HEK293 (cell line): ENCODE results near the gene DNMT3L.

Source experiments
- CTCF ChIA-PET: fragments of 350-600 bp; formaldehyde crosslinking; extraction: SDS; loops from one replicate; lab custom pipeline; 2021; ENCODE audit warnings: antibody characterized with exemption; lab: Yijun Ruan, JAX
- POLR2A ChIA-PET: fragments of 300-600 bp; formaldehyde crosslinking; extraction: SDS; loops from one replicate; lab custom pipeline; 2020; ENCODE audit warnings: antibody characterized with exemption, inconsistent platforms; lab: Yijun Ruan, JAX
- H3K27ac ChIP-seq: fragments of 200-500 bp; sonication (Bioruptor generic); 2 replicates; pipeline ENCODE4 v1.5.1; 2014; ENCODE audit warnings: low read depth, low read length, control low read depth, inconsistent platforms; ENCODE audit errors: extremely low read depth
- H3K36me3 ChIP-seq, 2 experiments: fragments of 200-500 bp in 1 of 2; sonication (Bioruptor generic) in 1 of 2; 1 replicate in 1 of 2; 2 replicates in 1 of 2; pipeline ENCODE4 v1.5.1; 2014 to 2017; ENCODE audit warnings: inconsistent platforms in 2 of 2, low read length in 2 of 2; ENCODE audit not compliant: control insufficient read depth in 2 of 2, insufficient read depth in 1 of 2
- H3K4me1 ChIP-seq: fragments of 200-500 bp; sonication (Bioruptor generic); 2 replicates; pipeline ENCODE4 v1.5.1; 2014; ENCODE audit warnings: mild to moderate bottlenecking, low read length, inconsistent platforms; ENCODE audit not compliant: control insufficient read depth, insufficient read depth
- H3K4me3 ChIP-seq: 2 replicates; pipeline ENCODE4 v1.5.1; 2011; ENCODE audit warnings: low read depth, mild to moderate bottlenecking, control low read depth, low read length, moderate library complexity
- H3K9me3 ChIP-seq: fragments of 200-500 bp; sonication (Bioruptor generic); 2 replicates; pipeline ENCODE4 v1.5.1; 2014; ENCODE audit warnings: low read depth, low read length, inconsistent platforms; ENCODE audit not compliant: control insufficient read depth, insufficient read depth
- EGR2 ChIP-seq: fragments of 450-650 bp; formaldehyde crosslinking; IDR thresholded peaks from 2 replicates; pipeline ENCODE4 v1.5.1; 2016; ENCODE audit warnings: low read depth, missing biosample characterization, missing genetic modification characterization
- SP2 ChIP-seq: fragments of 450-650 bp; formaldehyde crosslinking; IDR thresholded peaks from 2 replicates; pipeline ENCODE4 v1.5.1; 2016; ENCODE audit warnings: missing biosample characterization, missing genetic modification characterization
- ZBTB11 ChIP-seq: fragments of 450-650 bp; formaldehyde crosslinking; conservative IDR thresholded peaks from 2 replicates; pipeline ENCODE4 v1.5.1; 2016; ENCODE audit warnings: low read depth, missing biosample characterization, missing genetic modification characterization
- ZFP69B ChIP-seq: fragments of 450-650 bp; formaldehyde crosslinking; IDR thresholded peaks from 2 replicates; pipeline ENCODE4 v1.5.1; 2016; ENCODE audit warnings: missing biosample characterization, missing genetic modification characterization
- ZNF155 ChIP-seq: fragments of 450-650 bp; formaldehyde crosslinking; IDR thresholded peaks from 2 replicates; pipeline ENCODE4 v1.5.1; 2016; ENCODE audit warnings: missing biosample characterization, missing genetic modification characterization
- ZNF202 ChIP-seq: fragments of 450-650 bp; formaldehyde crosslinking; IDR thresholded peaks from 2 replicates; pipeline ENCODE4 v1.5.1; 2016; ENCODE audit warnings: missing biosample characterization, missing genetic modification characterization, borderline replicate concordance
- ZNF23 ChIP-seq: fragments of 450-650 bp; formaldehyde crosslinking; IDR thresholded peaks from 2 replicates; pipeline ENCODE4 v1.5.1; 2016; ENCODE audit warnings: missing biosample characterization, missing genetic modification characterization, borderline replicate concordance
- ZNF248 ChIP-seq: fragments of 450-650 bp; formaldehyde crosslinking; IDR thresholded peaks from 2 replicates; pipeline ENCODE4 v1.5.1; 2017; ENCODE audit warnings: missing biosample characterization, missing genetic modification characterization
- ZNF302 ChIP-seq: fragments of 450-650 bp; formaldehyde crosslinking; IDR thresholded peaks from 2 replicates; pipeline ENCODE4 v1.5.1; 2016; ENCODE audit warnings: missing biosample characterization, missing genetic modification characterization, low read depth
- ZNF350 ChIP-seq: fragments of 450-650 bp; formaldehyde crosslinking; IDR thresholded peaks from 2 replicates; pipeline ENCODE4 v1.5.0; 2017; ENCODE audit warnings: missing biosample characterization, mild to moderate bottlenecking, missing genetic modification characterization
- ZNF366 ChIP-seq: fragments of 450-650 bp; formaldehyde crosslinking; conservative IDR thresholded peaks from 2 replicates; pipeline ENCODE4 v1.5.1; 2016; ENCODE audit warnings: missing biosample characterization, missing genetic modification characterization
- ZNF394 ChIP-seq: fragments of 450-650 bp; formaldehyde crosslinking; IDR thresholded peaks from 2 replicates; pipeline ENCODE4 v1.5.1; 2016; ENCODE audit warnings: missing biosample characterization, missing genetic modification characterization, mild to moderate bottlenecking, moderate library complexity, borderline replicate concordance
- ZNF449 ChIP-seq: fragments of 450-650 bp; formaldehyde crosslinking; IDR thresholded peaks from 2 replicates; pipeline ENCODE4 v1.5.1; 2017; ENCODE audit warnings: missing biosample characterization, mild to moderate bottlenecking, missing genetic modification characterization, moderate library complexity
- ZNF670 ChIP-seq: fragments of 450-650 bp; formaldehyde crosslinking; IDR thresholded peaks from 2 replicates; pipeline ENCODE4 v1.5.1; 2016; ENCODE audit warnings: missing biosample characterization, missing genetic modification characterization, low read depth
- ZNF701 ChIP-seq: fragments of 450-650 bp; formaldehyde crosslinking; IDR thresholded peaks from 2 replicates; pipeline ENCODE4 v1.5.1; 2016; ENCODE audit warnings: missing biosample characterization, missing genetic modification characterization
- ZNF747 ChIP-seq: fragments of 450-650 bp; formaldehyde crosslinking; IDR thresholded peaks from 2 replicates; pipeline ENCODE4 v1.5.1; 2016; ENCODE audit warnings: missing biosample characterization, missing genetic modification characterization
- TF ChIP-seq, protein P1 (sequence below): fragments of 450-650 bp; formaldehyde crosslinking; conservative IDR thresholded peaks from 2 replicates; pipeline ENCODE4 v1.5.1; 2016; ENCODE audit warnings: low read depth, missing biosample characterization, missing genetic modification characterization
- TF ChIP-seq, protein P2 (sequence below): fragments of 450-650 bp; formaldehyde crosslinking; IDR thresholded peaks from 2 replicates; pipeline ENCODE4 v1.5.1; 2016; ENCODE audit warnings: missing biosample characterization, missing genetic modification characterization

DNMT3L gene

DNA sequence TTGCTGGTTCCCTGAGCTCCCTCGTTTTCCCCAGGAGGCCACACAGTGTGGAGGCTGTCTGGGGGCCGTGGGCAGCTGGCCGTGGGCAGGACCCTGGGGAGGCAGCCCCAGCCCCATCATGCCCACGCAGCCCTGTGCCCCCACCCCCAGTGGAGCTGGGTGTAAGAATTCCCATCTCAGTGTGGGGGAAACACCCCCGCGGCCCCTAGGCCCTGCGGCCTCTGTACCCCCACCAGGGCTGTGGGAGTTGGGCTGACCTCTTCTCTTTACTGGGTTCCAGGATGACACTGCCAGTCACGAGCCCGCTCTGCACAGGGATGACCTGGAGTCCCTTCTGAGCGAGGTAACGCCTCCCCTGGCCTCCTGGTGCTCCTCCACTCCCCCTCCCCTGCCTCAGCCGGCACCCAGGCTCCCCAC, 34.4 kb upstream of the DNMT3L start (continued):
- TF ChIP-seq ZNF747 (tag by site-specific recombination) (no peak), ZNF202 (no peak), ZNF23 (tag by site-specific recombination) (no peak), ZNF670 (no peak), ZFP69B (tag by site-specific recombination) (no peak), ZNF248 (tag by site-specific recombination) (no peak), ZNF302 (no peak), ZNF155 (tag by site-specific recombination) (no peak), SP2 (no peak), EGR2 (tag by site-specific recombination) (peak; percentile 98), ZNF350 (tag by site-specific recombination) (no peak), ZNF366 (tag by site-specific recombination) (no peak), ZBTB11 (no peak)
- TF ChIP-seq, protein P1, sequence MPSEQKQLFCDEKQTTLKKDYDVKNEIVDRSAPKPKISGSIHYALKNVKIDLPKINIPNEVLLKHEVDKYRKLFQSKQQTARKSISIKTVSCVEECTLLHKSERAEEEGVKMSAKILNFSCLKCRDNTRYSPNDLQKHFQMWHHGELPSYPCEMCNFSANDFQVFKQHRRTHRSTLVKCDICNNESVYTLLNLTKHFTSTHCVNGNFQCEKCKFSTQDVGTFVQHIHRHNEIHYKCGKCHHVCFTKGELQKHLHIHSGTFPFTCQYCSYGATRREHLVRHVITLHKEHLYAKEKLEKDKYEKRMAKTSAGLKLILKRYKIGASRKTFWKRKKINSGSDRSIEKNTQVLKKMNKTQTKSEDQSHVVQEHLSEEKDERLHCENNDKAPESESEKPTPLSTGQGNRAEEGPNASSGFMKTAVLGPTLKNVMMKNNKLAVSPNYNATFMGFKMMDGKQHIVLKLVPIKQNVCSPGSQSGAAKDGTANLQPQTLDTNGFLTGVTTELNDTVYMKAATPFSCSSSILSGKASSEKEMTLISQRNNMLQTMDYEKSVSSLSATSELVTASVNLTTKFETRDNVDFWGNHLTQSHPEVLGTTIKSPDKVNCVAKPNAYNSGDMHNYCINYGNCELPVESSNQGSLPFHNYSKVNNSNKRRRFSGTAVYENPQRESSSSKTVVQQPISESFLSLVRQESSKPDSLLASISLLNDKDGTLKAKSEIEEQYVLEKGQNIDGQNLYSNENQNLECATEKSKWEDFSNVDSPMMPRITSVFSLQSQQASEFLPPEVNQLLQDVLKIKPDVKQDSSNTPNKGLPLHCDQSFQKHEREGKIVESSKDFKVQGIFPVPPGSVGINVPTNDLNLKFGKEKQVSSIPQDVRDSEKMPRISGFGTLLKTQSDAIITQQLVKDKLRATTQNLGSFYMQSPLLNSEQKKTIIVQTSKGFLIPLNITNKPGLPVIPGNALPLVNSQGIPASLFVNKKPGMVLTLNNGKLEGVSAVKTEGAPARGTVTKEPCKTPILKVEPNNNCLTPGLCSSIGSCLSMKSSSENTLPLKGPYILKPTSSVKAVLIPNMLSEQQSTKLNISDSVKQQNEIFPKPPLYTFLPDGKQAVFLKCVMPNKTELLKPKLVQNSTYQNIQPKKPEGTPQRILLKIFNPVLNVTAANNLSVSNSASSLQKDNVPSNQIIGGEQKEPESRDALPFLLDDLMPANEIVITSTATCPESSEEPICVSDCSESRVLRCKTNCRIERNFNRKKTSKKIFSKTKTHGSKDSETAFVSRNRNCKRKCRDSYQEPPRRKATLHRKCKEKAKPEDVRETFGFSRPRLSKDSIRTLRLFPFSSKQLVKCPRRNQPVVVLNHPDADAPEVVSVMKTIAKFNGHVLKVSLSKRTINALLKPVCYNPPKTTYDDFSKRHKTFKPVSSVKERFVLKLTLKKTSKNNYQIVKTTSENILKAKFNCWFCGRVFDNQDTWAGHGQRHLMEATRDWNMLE, result no peak
- TF ChIP-seq, all 188 proteins: peak for 7

DNA sequence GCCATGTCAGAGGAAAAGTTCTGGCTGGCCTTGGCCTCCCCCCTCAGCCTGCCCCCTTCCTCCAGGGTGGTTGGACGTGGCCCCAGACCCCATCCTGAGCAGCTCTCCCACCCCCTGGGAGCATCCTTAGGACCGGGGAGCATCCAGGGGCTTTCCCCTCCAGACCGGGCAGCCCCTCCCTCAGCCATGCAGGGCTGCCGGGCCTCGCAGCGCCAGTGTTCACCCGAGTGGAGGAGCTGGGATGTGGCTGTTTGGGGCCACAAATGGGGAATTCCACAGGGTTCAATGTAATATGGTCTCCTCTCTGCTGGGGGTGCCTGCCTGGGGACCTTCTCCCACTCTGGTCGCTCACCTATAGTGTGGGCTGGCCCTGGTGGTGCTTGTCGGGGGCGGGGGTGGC, 33.9 kb upstream of the DNMT3L start:
- TF ChIP-seq, protein P2, sequence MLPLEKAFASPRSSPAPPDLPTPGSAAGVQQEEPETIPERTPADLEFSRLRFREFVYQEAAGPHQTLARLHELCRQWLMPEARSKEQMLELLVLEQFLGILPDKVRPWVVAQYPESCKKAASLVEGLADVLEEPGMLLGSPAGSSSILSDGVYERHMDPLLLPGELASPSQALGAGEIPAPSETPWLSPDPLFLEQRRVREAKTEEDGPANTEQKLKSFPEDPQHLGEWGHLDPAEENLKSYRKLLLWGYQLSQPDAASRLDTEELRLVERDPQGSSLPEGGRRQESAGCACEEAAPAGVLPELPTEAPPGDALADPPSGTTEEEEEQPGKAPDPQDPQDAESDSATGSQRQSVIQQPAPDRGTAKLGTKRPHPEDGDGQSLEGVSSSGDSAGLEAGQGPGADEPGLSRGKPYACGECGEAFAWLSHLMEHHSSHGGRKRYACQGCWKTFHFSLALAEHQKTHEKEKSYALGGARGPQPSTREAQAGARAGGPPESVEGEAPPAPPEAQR, result no peak
- 0 out of 2 replicates have a peak, but pooled peaks have one; percentile 40 for TF ChIP-seq ZNF394 (tag by site-specific recombination)
- 0 out of 2 replicates have a peak, but pooled peaks have one; percentile 4 for TF ChIP-seq ZNF449
- TF ChIP-seq ZNF701, result no peak
- Histone ChIP-seq H3K36me3 (no peaks in the 10 kb centered on the region), H3K27ac (no peak overlapping the region), H3K4me3 (no peak overlapping the region), H3K4me1 (peaks cover 4% of the 10 kb centered on the region; the same call in 1 of the 2 replicates), H3K9me3 (no peaks in the 10 kb centered on the region)
- POLR2A ChIA-PET, result no interaction called here
- CTCF ChIA-PET, result interaction anchor here (0.6 to 1.5 kb wide), 3 partner anchors 8 to 19 kb away, joined by 3 to 4 read pairs (median 4); no protein-coding TSS in a partner anchor
